ENCODE data around the gene GPS1.

GPS1 gene

GRCh38 chr17:82064433-82065192, 12.9 kb downstream of the GPS1 start:
- DNase-seq (ENCODE audit: low read depth in 2 of 2) = no peak
- H3K4me3 ChIP-seq (replicated peaks in 1 of 2; ENCODE audit: low read depth in 2 of 2, low read length in 2 of 2) = peak overlapping the region; percentile 78 to 86
- TF ChIP-seq, protein P1, sequence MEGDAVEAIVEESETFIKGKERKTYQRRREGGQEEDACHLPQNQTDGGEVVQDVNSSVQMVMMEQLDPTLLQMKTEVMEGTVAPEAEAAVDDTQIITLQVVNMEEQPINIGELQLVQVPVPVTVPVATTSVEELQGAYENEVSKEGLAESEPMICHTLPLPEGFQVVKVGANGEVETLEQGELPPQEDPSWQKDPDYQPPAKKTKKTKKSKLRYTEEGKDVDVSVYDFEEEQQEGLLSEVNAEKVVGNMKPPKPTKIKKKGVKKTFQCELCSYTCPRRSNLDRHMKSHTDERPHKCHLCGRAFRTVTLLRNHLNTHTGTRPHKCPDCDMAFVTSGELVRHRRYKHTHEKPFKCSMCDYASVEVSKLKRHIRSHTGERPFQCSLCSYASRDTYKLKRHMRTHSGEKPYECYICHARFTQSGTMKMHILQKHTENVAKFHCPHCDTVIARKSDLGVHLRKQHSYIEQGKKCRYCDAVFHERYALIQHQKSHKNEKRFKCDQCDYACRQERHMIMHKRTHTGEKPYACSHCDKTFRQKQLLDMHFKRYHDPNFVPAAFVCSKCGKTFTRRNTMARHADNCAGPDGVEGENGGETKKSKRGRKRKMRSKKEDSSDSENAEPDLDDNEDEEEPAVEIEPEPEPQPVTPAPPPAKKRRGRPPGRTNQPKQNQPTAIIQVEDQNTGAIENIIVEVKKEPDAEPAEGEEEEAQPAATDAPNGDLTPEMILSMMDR (IDR thresholded peaks at IDR 0.05; ENCODE audit: low read depth, low read length) = no peak

GRCh38 chr17:82065193-82065637, 13.5 kb downstream of the GPS1 start:
- no peak for DNase-seq (ENCODE audit: low read depth in 2 of 2)
- H3K4me3 ChIP-seq (replicated peaks in 1 of 2; ENCODE audit: low read depth in 2 of 2, low read length in 2 of 2) = peak overlapping the region; percentile 78 to 86
- TF ChIP-seq, protein P1 (IDR thresholded peaks at IDR 0.05; ENCODE audit: low read depth, low read length) = no peak

DNA sequence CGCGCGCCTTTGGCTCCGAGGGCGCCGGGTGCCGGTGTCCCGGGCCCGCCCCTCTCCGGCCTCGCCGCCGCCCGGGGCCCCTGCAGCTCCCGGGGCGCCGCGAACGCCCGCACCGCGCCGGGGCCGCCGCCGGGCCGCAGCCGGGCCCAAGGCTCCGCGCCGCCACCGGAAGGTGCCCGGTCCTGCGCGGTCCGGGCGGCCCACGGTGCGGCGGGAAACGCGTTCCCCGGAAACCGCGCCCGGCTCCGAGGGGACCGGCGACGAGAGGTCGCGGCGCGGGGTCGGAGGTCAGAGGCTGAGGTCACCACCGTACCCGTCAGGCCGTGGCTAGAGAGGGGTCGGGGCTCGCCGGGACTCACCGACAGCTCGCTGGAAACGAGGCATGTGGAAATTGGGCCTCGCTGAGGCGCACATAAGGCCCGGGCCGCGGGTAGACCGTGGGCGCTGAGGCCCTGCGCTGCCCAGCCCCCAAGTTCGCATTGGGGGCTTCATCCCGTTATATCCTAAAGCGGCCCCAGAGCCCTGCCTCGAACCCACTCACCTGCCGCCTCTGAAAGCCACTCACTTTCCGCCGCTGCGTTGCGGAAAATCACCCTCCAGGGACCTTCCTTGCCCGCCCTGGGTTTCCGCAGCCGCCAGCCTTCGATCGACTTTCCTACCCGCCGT, 14.1 kb downstream of the GPS1 start, which contains the start of gene DUS1L:
Gene DUS1L, minus strand, starts transcription at position 167 of the 666 bp plus-strand sequence. CDS start 745 bp downstream, outside the sequence.
- H3K4me3 ChIP-seq (replicated peaks in 1 of 2; ENCODE audit: low read depth in 2 of 2, low read length in 2 of 2) = peak within 1 kb of the TSS; percentile 78 to 86
- TF ChIP-seq, protein P1 (IDR thresholded peaks at IDR 0.05; ENCODE audit: low read depth, low read length) = no peak
- peak; percentile 54 to 67 for DNase-seq (ENCODE audit: low read depth in 2 of 2)

DNA sequence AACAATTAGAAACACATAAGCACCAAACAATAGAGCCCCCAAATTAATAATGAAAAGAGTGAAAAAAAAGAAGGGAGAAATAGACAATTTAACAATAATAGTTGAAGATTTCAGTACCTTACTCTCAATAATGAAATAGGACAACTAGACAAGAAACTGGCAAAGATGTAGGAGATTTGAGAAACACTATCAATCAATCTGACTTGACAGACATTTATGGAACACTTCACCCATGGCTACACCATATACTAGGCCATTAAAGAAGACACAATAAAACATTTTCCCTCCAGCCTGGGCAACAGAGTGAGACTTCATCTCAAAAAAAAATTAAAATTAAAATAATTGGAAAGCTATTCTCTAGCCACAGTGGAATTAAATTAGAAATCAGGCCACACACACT, 18.9 kb downstream of the GPS1 start:
- TF ChIP-seq, protein P1 (IDR thresholded peaks at IDR 0.05; ENCODE audit: low read depth, low read length) = no peak
- no peak for DNase-seq (ENCODE audit: low read depth in 2 of 2)

DNA sequence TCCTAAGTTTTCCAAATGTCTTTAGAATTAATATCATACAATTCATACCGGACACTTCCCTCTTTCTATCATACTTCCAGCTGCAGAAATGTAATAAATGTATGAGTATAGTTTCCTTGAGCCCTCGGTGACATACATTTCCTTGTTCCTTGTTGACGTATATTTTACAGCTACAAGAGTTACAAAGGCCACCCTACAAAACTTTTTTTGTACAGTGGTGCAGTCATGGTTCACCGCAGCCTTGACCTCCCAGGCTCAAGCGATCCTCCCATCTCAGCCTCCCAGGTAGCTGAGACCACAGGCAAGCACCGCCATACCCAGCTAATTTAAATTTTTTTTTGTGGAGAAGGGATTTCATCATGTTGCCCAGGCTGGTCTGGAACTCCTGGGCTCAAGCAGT, 21.1 kb downstream of the GPS1 start:
- TF ChIP-seq, protein P1 (IDR thresholded peaks at IDR 0.05; ENCODE audit: low read depth, low read length) = no peak
- no peak for DNase-seq (ENCODE audit: low read depth in 2 of 2)
- H3K4me3 ChIP-seq (replicated peaks in 1 of 2; ENCODE audit: low read depth in 2 of 2, low read length in 2 of 2) = no peak overlapping the region

More for the DNA sequence above, 18.9 kb downstream of the GPS1 start:
- no peak overlapping the region for H3K4me3 ChIP-seq (replicated peaks in 1 of 2; ENCODE audit: low read depth in 2 of 2, low read length in 2 of 2)

GRCh38 chr17:82073446-82073845, 21.7 kb downstream of the GPS1 start:
- no peak for DNase-seq (ENCODE audit: low read depth in 2 of 2)
- no peak overlapping the region for H3K4me3 ChIP-seq (replicated peaks in 1 of 2; ENCODE audit: low read depth in 2 of 2, low read length in 2 of 2)
- TF ChIP-seq, protein P1 (IDR thresholded peaks at IDR 0.05; ENCODE audit: low read depth, low read length) = no peak

Data from cardiac fibroblast (primary cell).